HepG2 (cell line): Measurements from ENCODE around the gene JSRP1. TPM values are rescaled to one million over a fixed set of nuclear protein-coding genes. Genes with fewer than 3 reads are reported as not detected.

ENCODE experiments used
- DR1 ChIP-seq: sonication (generic); formaldehyde crosslinking; IDR thresholded peaks from 2 replicates; pipeline ENCODE4 v1.8.0; 2021; ENCODE audit warnings: mild to moderate bottlenecking, missing genetic modification reagents, inconsistent platforms
- EEA1 ChIP-seq: sonication (generic); formaldehyde crosslinking; IDR thresholded peaks from 2 replicates; pipeline ENCODE4 v1.5.1; 2020; ENCODE audit warnings: mild to moderate bottlenecking, missing genetic modification reagents, borderline replicate concordance
- HNF4G ChIP-seq, 2 experiments: sonication (generic) in 1 of 2; formaldehyde crosslinking in 1 of 2; IDR thresholded peaks; 2 replicates each; pipeline versions ENCODE4 v1.4.0 to v1.6.1; 2011 to 2020; ENCODE audit warnings: borderline replicate concordance in 2 of 2, low read depth in 2 of 2, mild to moderate bottlenecking in 2 of 2, low read length in 1 of 2, missing genetic modification reagents in 1 of 2, moderate library complexity in 1 of 2
- MEIS2 ChIP-seq: sonication (generic); formaldehyde crosslinking; IDR thresholded peaks from 2 replicates; pipeline ENCODE4 v1.9.0; 2021; ENCODE audit warnings: mild to moderate bottlenecking, missing genetic modification reagents
- SALL2 ChIP-seq: sonication (generic); formaldehyde crosslinking; IDR thresholded peaks from 2 replicates; pipeline ENCODE4 v1.8.1; 2023; ENCODE audit warnings: mild to moderate bottlenecking, missing genetic modification reagents, inconsistent platforms
- TSC22D2 ChIP-seq: sonication (generic); formaldehyde crosslinking; IDR thresholded peaks from 2 replicates; pipeline ENCODE4 v1.5.1; 2020; ENCODE audit warnings: missing genetic modification reagents, mild to moderate bottlenecking, borderline replicate concordance
- ZFP36 ChIP-seq: fragments of 150-350 bp; IDR thresholded peaks from 2 replicates; pipeline ENCODE4 v1.6.1; 2018; ENCODE audit warnings: borderline replicate concordance, low read length, low read depth; ENCODE audit not compliant: partially characterized antibody
- ZMAT3 ChIP-seq: sonication (generic); formaldehyde crosslinking; conservative IDR thresholded peaks from 2 replicates; pipeline ENCODE4 v1.7.0; 2021; ENCODE audit warnings: missing genetic modification reagents
- ZNF282 ChIP-seq: fragments of 450-650 bp; IDR thresholded peaks from 2 replicates; pipeline ENCODE4 v1.6.1; 2018; ENCODE audit not compliant: partially characterized antibody
- ZNF354B ChIP-seq: sonication (generic); formaldehyde crosslinking; IDR thresholded peaks from 2 replicates; pipeline ENCODE4 v1.8.0; 2022; ENCODE audit warnings: mild to moderate bottlenecking, missing genetic modification reagents
- ZNF430 ChIP-seq: sonication (generic); formaldehyde crosslinking; IDR thresholded peaks from 2 replicates; pipeline ENCODE4 v1.9.0; 2021; ENCODE audit warnings: mild to moderate bottlenecking, missing genetic modification reagents
- ZNF432 ChIP-seq: sonication (generic); formaldehyde crosslinking; IDR thresholded peaks from 2 replicates; pipeline ENCODE4 v1.5.0; 2020; ENCODE audit warnings: missing genetic modification reagents, mild to moderate bottlenecking, borderline replicate concordance
- ZNF564 ChIP-seq: sonication (generic); formaldehyde crosslinking; IDR thresholded peaks from 2 replicates; pipeline ENCODE4 v1.8.1; 2023; ENCODE audit warnings: mild to moderate bottlenecking, missing genetic modification reagents
- ZNF616 ChIP-seq: sonication (generic); formaldehyde crosslinking; IDR thresholded peaks from 2 replicates; pipeline ENCODE4 v1.5.0; 2020; ENCODE audit warnings: low read depth, mild to moderate bottlenecking, missing genetic modification reagents
- ZNF7 ChIP-seq: IDR thresholded peaks from 2 replicates; pipeline ENCODE4 v1.6.1; 2016; ENCODE audit warnings: missing biosample characterization, missing genetic modification reagents
- ZNF749 ChIP-seq: sonication (generic); formaldehyde crosslinking; IDR thresholded peaks from 2 replicates; pipeline ENCODE4 v1.8.0; 2022; ENCODE audit warnings: mild to moderate bottlenecking, missing genetic modification reagents, moderate library complexity, borderline replicate concordance
- ZNF773 ChIP-seq: sonication (generic); formaldehyde crosslinking; IDR thresholded peaks from 2 replicates; pipeline ENCODE4 v1.4.0; 2020; ENCODE audit warnings: missing genetic modification reagents, borderline replicate concordance
- ZNF788 ChIP-seq: sonication (generic); formaldehyde crosslinking; IDR thresholded peaks from 2 replicates; pipeline ENCODE4 v1.5.0; 2020; ENCODE audit warnings: mild to moderate bottlenecking, missing genetic modification reagents, borderline replicate concordance
- ZNF850 ChIP-seq: sonication (generic); formaldehyde crosslinking; conservative IDR thresholded peaks from 2 replicates; pipeline ENCODE4 v1.9.0; 2021; ENCODE audit warnings: mild to moderate bottlenecking, missing genetic modification reagents
- polyA plus RNA-seq, 8 experiments: library from polyadenylated mRNA; depleted of rRNA in 3 of 8; stranded (reverse) in 7 of 8; unstranded in 1 of 8; fragments of >200 nt; fragmentation: Illumina TruSeq in 4 of 8; extraction: Trizol in 4 of 8; gene quantifications; 2 replicates each; pipeline versions ENCODE4 v1.2.1 to v1.2.3, GENCODE V29; 2011 to 2016; ENCODE audit warnings: low read depth in 4 of 8, missing spikeins in 1 of 8, mixed read lengths in 1 of 8; ENCODE audit not compliant: insufficient read depth in 1 of 8
- total RNA-seq, 5 experiments: library from RNA; depleted of rRNA; stranded (reverse); fragments of >200 nt; fragmentation: Illumina TruSeq; extraction: Trizol; gene quantifications; 2 replicates each; pipeline ENCODE4 v1.2.3, GENCODE V29; 2016; ENCODE audit warnings: low read depth in 1 of 5
- TF ChIP-seq, protein P1 (sequence below): sonication (generic); formaldehyde crosslinking; IDR thresholded peaks from 2 replicates; pipeline ENCODE4 v1.4.0; 2020; ENCODE audit warnings: missing genetic modification reagents
- TF ChIP-seq, protein P2 (sequence below): sonication (generic); formaldehyde crosslinking; IDR thresholded peaks from 2 replicates; pipeline ENCODE4 v1.5.0; 2020; ENCODE audit warnings: mild to moderate bottlenecking, missing genetic modification reagents

The JSRP1 gene
- total and polyA plus RNA-seq, 2 of the 13 experiments (the other 11 are each of a cell fraction or from before 2014, with no cell fraction given), result 0.16 to 0.38 TPM

DNA sequence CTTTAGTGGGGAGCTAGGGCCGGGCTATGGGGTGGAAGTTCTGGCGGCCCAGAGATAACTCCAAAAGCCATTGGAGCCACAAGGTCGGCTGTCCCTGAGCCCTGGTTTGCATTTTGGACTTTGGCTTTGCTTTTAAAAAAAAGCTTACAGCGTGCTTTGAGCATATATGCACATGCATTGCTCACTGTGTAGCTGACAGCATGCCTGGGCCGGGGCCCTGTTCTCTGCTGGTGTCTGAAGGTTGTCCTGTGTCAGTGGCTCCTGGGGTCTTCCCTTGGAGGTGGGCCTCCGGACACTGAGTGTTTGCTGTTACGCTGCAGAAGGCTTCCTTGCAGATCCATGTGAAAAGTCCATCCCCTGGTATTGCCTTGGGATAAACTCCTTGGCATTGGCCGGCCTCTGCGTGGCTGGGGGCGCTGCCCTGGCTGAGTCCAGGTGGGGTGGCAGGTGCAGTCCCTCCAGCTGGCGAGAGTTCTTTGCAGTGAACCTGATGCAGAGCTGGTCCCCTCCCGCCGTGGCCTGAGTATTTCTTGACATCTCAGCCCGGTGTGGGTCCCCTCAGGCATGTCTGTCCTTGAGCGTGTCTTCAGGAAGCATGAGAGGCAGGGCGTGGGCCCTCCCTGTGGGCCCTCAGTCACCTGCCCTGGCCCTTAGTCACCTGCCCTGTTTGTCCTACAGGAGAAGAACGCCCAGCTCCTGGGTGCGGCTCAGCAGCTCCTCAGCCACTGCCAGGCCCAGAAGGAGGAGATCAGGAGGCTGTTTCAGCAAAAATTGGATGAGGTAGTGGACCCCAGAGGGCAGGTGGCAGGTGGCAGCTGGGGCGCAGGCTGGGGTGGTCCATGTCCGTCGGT, 43.1 kb downstream of the JSRP1 start (continued):
- TF ChIP-seq ZFP36, result no peak
- TF ChIP-seq, protein P1, sequence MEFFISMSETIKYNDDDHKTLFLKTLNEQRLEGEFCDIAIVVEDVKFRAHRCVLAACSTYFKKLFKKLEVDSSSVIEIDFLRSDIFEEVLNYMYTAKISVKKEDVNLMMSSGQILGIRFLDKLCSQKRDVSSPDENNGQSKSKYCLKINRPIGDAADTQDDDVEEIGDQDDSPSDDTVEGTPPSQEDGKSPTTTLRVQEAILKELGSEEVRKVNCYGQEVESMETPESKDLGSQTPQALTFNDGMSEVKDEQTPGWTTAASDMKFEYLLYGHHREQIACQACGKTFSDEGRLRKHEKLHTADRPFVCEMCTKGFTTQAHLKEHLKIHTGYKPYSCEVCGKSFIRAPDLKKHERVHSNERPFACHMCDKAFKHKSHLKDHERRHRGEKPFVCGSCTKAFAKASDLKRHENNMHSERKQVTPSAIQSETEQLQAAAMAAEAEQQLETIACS (CRISPR knock-in tag), result peak; percentile 37; the same call in 1 of the 2 replicates
- peak; percentile 52; the same call in 1 of the 2 replicates for TF ChIP-seq DR1
- TF ChIP-seq MEIS2 (CRISPR knock-in tag), result peak; percentile 94
- TF ChIP-seq HNF4G (IDR thresholded peaks at IDR 0.05; ENCODE audit: borderline replicate concordance, low read depth, low read length), result peak; percentile 85
- peak; percentile 79; the same call in 1 of the 2 replicates for TF ChIP-seq HNF4G (CRISPR knock-in tag; IDR thresholded peaks at IDR 0.05; ENCODE audit: borderline replicate concordance, low read depth)
- TF ChIP-seq TSC22D2, result peak; percentile 49; the same call in 1 of the 2 replicates
- TF ChIP-seq ZNF354B (CRISPR knock-in tag), result peak; percentile 40; the same call in 1 of the 2 replicates
- peak; percentile 86; the same call in 1 of the 2 replicates for TF ChIP-seq ZNF616
- TF ChIP-seq ZNF850 (CRISPR knock-in tag), result no peak
- peak; percentile 89; the same call in 1 of the 2 replicates for TF ChIP-seq ZMAT3 (CRISPR knock-in tag)
- TF ChIP-seq ZNF432 (CRISPR knock-in tag), result no peak
- 0 out of 2 replicates have a peak, but pooled peaks have one; percentile 36 for TF ChIP-seq ZNF564 (CRISPR knock-in tag)
- TF ChIP-seq, protein P2, sequence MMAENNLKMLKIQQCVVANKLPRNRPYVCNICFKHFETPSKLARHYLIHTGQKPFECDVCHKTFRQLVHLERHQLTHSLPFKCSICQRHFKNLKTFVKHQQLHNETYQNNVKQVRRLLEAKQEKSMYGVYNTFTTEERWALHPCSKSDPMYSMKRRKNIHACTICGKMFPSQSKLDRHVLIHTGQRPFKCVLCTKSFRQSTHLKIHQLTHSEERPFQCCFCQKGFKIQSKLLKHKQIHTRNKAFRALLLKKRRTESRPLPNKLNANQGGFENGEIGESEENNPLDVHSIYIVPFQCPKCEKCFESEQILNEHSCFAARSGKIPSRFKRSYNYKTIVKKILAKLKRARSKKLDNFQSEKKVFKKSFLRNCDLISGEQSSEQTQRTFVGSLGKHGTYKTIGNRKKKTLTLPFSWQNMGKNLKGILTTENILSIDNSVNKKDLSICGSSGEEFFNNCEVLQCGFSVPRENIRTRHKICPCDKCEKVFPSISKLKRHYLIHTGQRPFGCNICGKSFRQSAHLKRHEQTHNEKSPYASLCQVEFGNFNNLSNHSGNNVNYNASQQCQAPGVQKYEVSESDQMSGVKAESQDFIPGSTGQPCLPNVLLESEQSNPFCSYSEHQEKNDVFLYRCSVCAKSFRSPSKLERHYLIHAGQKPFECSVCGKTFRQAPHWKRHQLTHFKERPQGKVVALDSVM (CRISPR knock-in tag), result 0 out of 2 replicates have a peak, but pooled peaks have one; percentile 25
- TF ChIP-seq SALL2 (CRISPR knock-in tag), result peak; percentile 59; the same call in 1 of the 2 replicates
- no peak; the same call in 1 of the 2 replicates for TF ChIP-seq ZNF430
- TF ChIP-seq ZNF749, result peak; percentile 88; the same call in 1 of the 2 replicates
- TF ChIP-seq ZNF282, result no peak
- 0 out of 2 replicates have a peak, but pooled peaks have one; percentile 8 for TF ChIP-seq ZNF788 (CRISPR knock-in tag)
- TF ChIP-seq ZNF7, result no peak
- TF ChIP-seq ZNF773 (CRISPR knock-in tag), result peak; percentile 97
- TF ChIP-seq EEA1 (CRISPR knock-in tag), result 0 out of 2 replicates have a peak, but pooled peaks have one; percentile 52
